GM23338 (cell line): Measurements from ENCODE around the gene ADAM30.

Source experiments
- CTCF ChIP-seq, 2 experiments: fragments of 200-600 bp in 1 of 2; sonication (generic) in 1 of 2; conservative IDR thresholded peaks; 2 replicates each; pipeline versions ENCODE4 v1.5.1 to v1.6.1; 2016 to 2017; ENCODE audit warnings: antibody characterized with exemption in 2 of 2, low read depth in 2 of 2, mild to moderate bottlenecking in 2 of 2, moderate library complexity in 1 of 2
- JUNB ChIP-seq: IDR thresholded peaks from one replicate; pipeline ENCODE4 v1.6.1; 2016; ENCODE audit warnings: antibody characterized with exemption; ENCODE audit not compliant: unreplicated experiment
- POLR2AphosphoS5 ChIP-seq: IDR thresholded peaks from 2 replicates; pipeline ENCODE4 v1.6.1; 2016; ENCODE audit warnings: antibody characterized with exemption, low read depth
- STAT1 ChIP-seq: IDR thresholded peaks from one replicate; pipeline ENCODE4 v1.6.1; 2016; ENCODE audit warnings: antibody characterized with exemption; ENCODE audit not compliant: unreplicated experiment
- ZNF114 ChIP-seq: fragments of 250-450 bp; sonication (Bioruptor Pico); IDR thresholded peaks from 2 replicates; pipeline ENCODE4 v1.5.0; 2020; ENCODE audit warnings: mild to moderate bottlenecking, moderate library complexity

GRCh38 chr1:119924948-119925898 is 28.9 kb upstream of the ADAM30 start:
- no peak for TF ChIP-seq CTCF (conservative IDR thresholded peaks at IDR 0.05; ENCODE audit: low read depth in 2 of 2)
- no peak for TF ChIP-seq JUNB
- TF ChIP-seq STAT1: no peak
- no peak for TF ChIP-seq POLR2AphosphoS5
- TF ChIP-seq ZNF114 (CRISPR knock-in tag): no peak
